Kidney capillary endothelial cell (primary cell): ENCODE results near the gene EYA2.

Experiments
- DNase-seq: peaks from one replicate; pipeline ENCODE4 v3.0.0-alpha.2; 2018; ENCODE audit warnings: low spot score

EYA2 gene

DNA sequence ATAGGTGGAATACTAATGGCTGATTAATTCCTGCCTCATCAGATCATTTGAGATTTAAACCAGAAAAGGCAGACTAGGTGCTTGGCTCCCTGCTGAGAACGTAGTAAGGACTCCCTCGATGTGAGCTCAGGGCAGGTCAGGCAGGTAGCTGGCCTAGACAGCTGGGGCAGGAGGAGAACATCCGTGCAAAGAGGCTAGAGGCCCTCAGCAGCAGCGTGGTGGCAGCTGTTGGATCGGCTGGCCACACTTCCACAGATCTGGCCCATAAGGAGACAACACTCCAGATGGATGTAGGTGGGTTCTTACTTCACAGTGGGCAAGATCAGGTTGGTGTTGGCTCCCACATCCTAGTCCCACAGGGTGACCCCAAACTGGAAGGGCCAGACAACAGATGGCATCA, 38.5 kb downstream of the EYA2 start:
- no peak for DNase-seq

DNA sequence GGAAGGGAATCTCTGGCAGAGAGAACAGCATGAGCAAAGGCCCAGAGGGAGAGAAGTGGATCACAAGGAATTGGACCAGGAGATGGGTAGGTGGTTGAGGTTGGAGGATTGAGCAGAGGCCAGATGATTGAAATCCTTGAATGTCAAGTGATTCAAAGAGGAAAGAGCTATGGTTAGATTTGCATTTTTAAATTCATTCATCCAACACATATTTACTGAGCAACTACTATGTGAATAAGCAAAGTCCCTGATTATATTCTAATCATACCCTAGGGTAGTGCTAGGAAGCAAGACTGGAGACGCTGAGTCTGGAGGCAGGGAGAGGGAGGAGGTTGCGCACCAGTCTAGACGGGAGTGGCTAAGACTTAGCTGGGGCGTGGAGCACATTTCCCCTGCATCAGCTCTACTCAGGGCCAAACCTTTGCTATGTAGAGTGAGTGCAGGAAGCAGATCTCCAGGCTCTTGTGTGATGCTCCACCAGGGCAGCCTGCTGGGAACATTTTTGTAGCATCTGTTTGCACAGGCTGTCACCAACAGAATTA, 40.2 kb downstream of the EYA2 start:
- DNase-seq = no peak

- no peak for DNase-seq
Measured at GRCh38 chr20:46935394-46936017, 40.9 kb downstream of the EYA2 start.

- no peak for DNase-seq
Measured at GRCh38 chr20:46936415-46937156, 41.9 kb downstream of the EYA2 start.

DNA sequence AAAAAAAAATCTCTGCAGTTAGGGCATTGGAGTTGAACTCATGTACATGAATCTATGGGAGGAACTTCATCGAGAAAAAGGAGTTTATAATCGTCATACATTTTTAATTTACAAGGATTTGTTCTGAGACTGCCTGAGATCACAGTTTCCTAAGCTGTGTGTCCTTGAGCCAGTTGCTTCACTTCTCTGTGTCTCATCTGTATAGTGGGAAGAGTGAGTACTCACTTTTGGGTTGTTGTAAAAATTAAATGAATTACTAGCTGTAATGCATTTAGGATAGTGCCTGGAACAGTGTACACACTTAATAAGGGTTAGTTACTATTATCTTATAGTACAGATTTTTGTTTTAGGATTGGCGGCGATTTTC, 42.5 kb downstream of the EYA2 start:
- no peak for DNase-seq

GRCh38 chr20:46937533-46938226, 43.0 kb downstream of the EYA2 start:
- no peak for DNase-seq

GRCh38 chr20:46938434-46938833, 43.8 kb downstream of the EYA2 start:
- no peak for DNase-seq

DNA sequence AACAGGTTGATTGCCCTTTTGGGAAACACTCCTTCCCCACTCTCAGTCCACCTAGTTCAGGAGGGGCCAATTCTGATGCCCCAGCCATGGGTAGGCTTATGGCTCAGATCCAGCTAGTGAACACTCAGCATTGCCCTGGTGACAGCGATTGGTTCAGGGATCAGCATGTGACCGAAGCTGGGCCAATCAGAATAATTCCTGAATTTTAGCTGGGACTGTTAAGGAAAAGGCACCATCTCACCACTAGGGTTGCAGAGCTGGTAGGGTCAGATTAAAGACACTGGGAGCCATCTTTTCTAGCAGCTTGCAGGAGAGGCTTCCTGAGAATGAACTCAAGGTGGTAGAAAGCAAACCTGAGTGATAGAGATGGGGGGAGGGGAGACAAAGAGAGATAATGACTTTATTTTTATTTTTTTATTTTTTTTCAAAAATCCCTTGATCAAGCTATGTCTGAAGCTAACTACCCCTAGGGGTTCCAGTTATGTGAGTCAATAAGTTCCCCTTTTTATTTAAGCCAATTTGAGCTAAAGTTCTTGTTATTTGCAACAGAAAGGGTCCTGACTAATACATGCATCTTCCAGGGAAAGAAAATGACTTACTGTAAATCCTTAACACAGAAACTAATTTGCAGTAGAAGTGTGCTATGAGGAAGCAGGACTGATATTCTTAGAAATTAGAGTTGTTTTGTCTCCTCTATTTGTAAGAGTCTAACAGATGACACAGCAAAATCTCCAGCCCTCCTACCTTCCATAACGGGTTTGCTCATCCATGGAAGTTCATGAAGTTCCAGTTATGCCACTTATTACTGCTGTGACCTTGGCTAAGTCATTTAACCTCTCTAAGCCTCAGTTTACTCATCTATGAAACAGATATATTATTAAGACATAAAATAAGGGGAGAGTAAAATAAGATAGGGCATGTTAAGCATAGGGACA, 44.7 kb downstream of the EYA2 start:
- DNase-seq = no peak

- DNase-seq = no peak
Measured at GRCh38 chr20:46940616-46941015, 46.0 kb downstream of the EYA2 start.

DNA sequence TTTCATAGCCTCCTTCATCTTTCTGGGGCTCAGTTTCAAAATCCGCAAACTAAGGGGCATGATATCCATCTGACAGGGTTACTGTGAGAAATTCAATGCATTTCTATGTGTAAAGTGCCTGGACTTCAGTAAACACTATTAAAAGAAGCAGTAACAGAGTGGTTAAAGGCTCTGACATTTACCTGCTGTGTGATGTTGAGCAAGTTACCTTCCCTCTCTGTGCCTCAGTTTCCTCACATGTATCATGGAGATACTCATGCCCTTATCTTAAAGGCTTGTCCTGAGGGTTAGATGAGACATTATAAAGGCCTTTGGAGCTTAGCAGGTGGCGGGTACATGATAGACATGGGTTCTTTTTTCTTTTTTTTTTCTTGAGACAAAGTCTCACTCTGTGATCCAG, 46.8 kb downstream of the EYA2 start:
- DNase-seq = no peak

DNA sequence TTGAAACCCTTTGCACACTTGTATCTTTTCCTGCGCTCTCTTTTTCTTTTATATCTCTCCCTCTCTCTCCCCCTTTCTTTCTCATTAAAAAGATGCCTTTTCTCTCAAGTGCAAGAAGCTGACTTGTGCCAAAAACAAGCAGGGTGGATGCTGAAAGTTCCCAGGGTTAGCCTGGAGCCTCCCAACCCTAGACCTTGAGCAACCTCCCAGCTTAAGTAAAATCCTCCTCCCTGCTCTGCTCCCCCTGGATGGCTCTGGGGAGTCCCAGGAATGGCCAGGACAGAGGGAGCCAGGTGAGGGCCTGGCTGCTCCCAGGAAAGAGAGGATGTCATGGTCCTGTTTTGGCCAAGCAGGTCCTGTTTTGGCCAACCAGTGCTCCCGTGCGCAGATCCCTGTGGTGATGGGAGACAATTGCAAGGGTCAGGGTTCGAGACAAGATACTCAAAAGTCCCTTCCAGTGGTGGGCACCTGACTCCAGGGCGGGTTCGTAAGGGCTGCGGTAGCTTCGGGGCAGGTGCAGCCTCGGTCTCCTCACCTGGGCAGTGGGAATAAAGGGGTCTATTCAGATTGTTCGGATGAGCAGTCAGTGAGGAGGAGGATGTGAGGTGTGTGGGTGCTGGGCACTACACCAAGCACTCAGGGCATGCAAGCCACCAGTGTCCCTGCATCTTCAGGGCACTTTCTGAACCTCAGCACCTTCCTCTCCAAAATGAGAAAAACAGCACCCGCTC, 49.4 kb downstream of the EYA2 start:
- no peak for DNase-seq

- no peak for DNase-seq
Measured at GRCh38 chr20:46945465-46945864, 50.8 kb downstream of the EYA2 start.

GRCh38 chr20:46946181-46946624, 51.6 kb downstream of the EYA2 start:
- no peak for DNase-seq

GRCh38 chr20:46946796-46947195, 52.2 kb downstream of the EYA2 start:
- no peak for DNase-seq

DNA sequence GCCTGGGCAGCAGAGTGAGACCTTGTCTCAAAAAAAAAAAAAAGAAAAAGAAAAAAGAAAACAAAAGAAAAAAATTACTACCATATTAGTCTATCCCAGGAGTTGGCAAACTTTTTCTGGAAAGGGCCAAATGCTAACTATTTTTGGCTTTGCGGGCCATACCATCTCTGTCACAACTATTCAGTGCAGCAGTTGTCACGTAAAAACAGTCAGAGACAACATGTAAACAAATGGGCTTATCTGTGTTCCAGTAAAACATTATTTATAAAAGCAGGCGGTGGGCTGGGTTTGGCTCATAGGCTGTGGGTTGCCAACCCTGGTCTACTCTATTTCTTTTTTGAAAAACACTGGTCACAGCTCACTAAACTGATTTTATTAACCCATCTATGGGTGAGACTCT, 53.4 kb downstream of the EYA2 start:
- no peak for DNase-seq

GRCh38 chr20:46951405-46951804, 56.8 kb downstream of the EYA2 start:
- DNase-seq = no peak

- DNase-seq = no peak
Measured at GRCh38 chr20:46951840-46952497, 57.3 kb downstream of the EYA2 start.

GRCh38 chr20:46953596-46953995, 59.0 kb downstream of the EYA2 start:
- no peak for DNase-seq

DNA sequence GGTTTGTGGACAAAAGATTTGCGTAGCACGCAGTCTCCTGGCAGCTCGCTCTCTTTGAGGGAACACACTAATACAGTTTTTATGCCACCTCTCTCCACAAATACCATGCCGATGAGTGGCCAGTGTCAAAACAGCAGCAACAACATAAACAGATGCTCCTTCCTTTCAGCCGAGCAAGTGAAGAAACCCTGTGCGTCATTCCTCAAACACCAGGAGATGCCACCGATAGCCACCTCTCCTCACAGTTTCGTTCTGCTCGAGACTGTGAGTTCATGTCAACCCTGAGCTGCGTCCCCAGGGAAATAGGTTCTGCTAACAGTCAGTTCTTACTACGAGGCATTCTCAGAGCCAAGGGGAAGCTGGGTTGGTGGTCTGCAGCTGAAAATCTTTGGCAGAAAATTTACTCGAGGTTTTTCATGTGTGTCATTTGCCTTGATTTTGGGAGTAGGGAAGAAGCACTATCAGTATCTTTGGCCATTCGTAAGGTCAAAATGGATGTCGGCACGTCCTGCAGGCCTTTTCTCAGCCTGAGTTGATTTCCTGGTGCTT, 59.9 kb downstream of the EYA2 start:
- no peak for DNase-seq
